Esophagus muscularis mucosa (tissue), 3 donors: ENCODE data around the gene NUPR2.

Experiments
- POLR2A ChIP-seq: fragments of 450-650 bp; IDR thresholded peaks from one replicate; pipeline ENCODE4 v1.6.1; 2017; ENCODE audit warnings: antibody characterized with exemption, moderate library complexity, mild to moderate bottlenecking, low read depth
- TF ChIP-seq, protein P1 (sequence below), 3 experiments: fragments of 200-600 bp in 2 of 3; fragments of 450-650 bp in 1 of 3; sonication (generic) in 2 of 3; IDR thresholded peaks; one replicate each; pipeline ENCODE4 v1.5.1; 2017 to 2019; ENCODE audit warnings: antibody characterized with exemption in 3 of 3, mild to moderate bottlenecking in 2 of 3, moderate library complexity in 1 of 3

DNA sequence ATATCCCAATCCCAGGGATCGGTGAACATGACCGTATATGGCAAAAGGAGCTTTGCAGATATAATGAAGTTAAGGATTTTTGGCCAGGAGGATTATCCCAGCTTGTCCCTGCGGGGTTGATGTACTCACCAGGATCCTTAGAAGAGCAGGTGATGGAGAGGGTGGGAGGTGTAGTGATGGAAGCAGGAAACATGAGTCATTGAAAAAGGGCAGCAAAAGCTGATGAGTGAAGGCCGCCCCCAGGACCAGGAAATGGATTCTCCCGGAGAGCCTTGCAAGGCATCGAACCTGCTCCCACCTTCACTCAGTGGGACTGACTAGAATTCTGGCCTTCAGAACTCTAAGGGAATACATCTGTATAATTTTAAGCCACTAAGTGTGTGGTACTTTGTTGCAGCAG lies 5.2 kb upstream of the NUPR2 start:
- TF ChIP-seq POLR2A, result no peak
- TF ChIP-seq, protein P1, sequence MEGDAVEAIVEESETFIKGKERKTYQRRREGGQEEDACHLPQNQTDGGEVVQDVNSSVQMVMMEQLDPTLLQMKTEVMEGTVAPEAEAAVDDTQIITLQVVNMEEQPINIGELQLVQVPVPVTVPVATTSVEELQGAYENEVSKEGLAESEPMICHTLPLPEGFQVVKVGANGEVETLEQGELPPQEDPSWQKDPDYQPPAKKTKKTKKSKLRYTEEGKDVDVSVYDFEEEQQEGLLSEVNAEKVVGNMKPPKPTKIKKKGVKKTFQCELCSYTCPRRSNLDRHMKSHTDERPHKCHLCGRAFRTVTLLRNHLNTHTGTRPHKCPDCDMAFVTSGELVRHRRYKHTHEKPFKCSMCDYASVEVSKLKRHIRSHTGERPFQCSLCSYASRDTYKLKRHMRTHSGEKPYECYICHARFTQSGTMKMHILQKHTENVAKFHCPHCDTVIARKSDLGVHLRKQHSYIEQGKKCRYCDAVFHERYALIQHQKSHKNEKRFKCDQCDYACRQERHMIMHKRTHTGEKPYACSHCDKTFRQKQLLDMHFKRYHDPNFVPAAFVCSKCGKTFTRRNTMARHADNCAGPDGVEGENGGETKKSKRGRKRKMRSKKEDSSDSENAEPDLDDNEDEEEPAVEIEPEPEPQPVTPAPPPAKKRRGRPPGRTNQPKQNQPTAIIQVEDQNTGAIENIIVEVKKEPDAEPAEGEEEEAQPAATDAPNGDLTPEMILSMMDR (IDR thresholded peaks at IDR 0.05), result no peak
